ENCODE results near the gene CYBRD1.

- TF ChIP-seq CTCF (IDR thresholded peaks at IDR 0.05) (no peak), EZH2 (IDR thresholded peaks at IDR 0.05; ENCODE audit: borderline replicate concordance, insufficient read depth, low read depth, low read length, poor library complexity, severe bottlenecking) (no peak)
Measured at GRCh38 chr2:171531291-171531690, 9.0 kb downstream of the CYBRD1 start.
